Stimulated activated CD8-positive, alpha-beta memory T cell treated with anti-CD3 and anti-CD28 coated beads, Interleukin-15, amount 100 ng/mL, for 48 hours (primary cell): ENCODE results near the gene F10.

ENCODE experiments used
- DNase-seq, 2 donors: peaks; one replicate each; pipeline ENCODE4 v3.0.0-alpha.2; 2020; ENCODE audit warnings: low read depth in 2 of 2

Gene F10

GRCh38 chr13:113086991-113087922, 35.3 kb upstream of the F10 start:
- no peak for DNase-seq

GRCh38 chr13:113087923-113088690, 34.5 kb upstream of the F10 start:
- DNase-seq = no peak

- no peak for DNase-seq
These were observed 33.9 kb upstream of the F10 start for GRCh38 chr13:113088691-113089020.

GRCh38 chr13:113089693-113090414, 32.7 kb upstream of the F10 start:
- DNase-seq = no peak

- DNase-seq = no peak
These were observed 32.2 kb upstream of the F10 start for GRCh38 chr13:113090415-113090770.

- DNase-seq = no peak
These were observed 31.8 kb upstream of the F10 start for GRCh38 chr13:113090806-113091205.

- DNase-seq = no peak
These were observed 31.3 kb upstream of the F10 start for GRCh38 chr13:113091211-113091771.

- DNase-seq = no peak
These were observed 30.5 kb upstream of the F10 start for GRCh38 chr13:113091891-113092775.

- no peak for DNase-seq
These were observed 29.6 kb upstream of the F10 start for GRCh38 chr13:113092776-113093579.

GRCh38 chr13:113093580-113094409, 28.8 kb upstream of the F10 start:
- no peak for DNase-seq

GRCh38 chr13:113094410-113094800, 28.2 kb upstream of the F10 start:
- no peak for DNase-seq

- no peak for DNase-seq
These were observed 27.2 kb upstream of the F10 start for GRCh38 chr13:113095146-113096051.

GRCh38 chr13:113096052-113096744, 26.4 kb upstream of the F10 start:
- DNase-seq = no peak

- DNase-seq = no peak
These were observed 25.8 kb upstream of the F10 start for GRCh38 chr13:113096745-113097305.

- DNase-seq = no peak
These were observed 24.9 kb upstream of the F10 start for GRCh38 chr13:113097651-113098050.

GRCh38 chr13:113098162-113098732, 24.4 kb upstream of the F10 start:
- DNase-seq = no peak

GRCh38 chr13:113099142-113099541, 23.5 kb upstream of the F10 start:
- DNase-seq = no peak
